Amygdala (tissue), 56 donors: ENCODE measurements around the gene ASPG.

ENCODE experiments used
- DNase-seq, 56 donors: peaks; one replicate each; lab custom pipeline; 2025; lab: John Stamatoyannopoulos, UW

Gene ASPG

GRCh38 chr14:104103061-104103445 is 17.6 kb downstream of the ASPG start:
- no peak for DNase-seq

GRCh38 chr14:104103446-104104075 is 18.1 kb downstream of the ASPG start:
- DNase-seq = no peak

- no peak for DNase-seq
Measured at GRCh38 chr14:104104076-104104901, 18.8 kb downstream of the ASPG start.

GRCh38 chr14:104105071-104105821 is 19.7 kb downstream of the ASPG start:
- no peak for DNase-seq

GRCh38 chr14:104105822-104106470 is 20.4 kb downstream of the ASPG start:
- no peak for DNase-seq

GRCh38 chr14:104106471-104106991 is 21.0 kb downstream of the ASPG start:
- DNase-seq = no peak

- DNase-seq = no peak
Measured at GRCh38 chr14:104107101-104107581, 21.6 kb downstream of the ASPG start.

GRCh38 chr14:104107611-104108569 is 22.4 kb downstream of the ASPG start:
- DNase-seq = no peak

GRCh38 chr14:104108570-104109541 is 23.4 kb downstream of the ASPG start:
- DNase-seq = no peak

GRCh38 chr14:104109731-104110361 is 24.3 kb downstream of the ASPG start:
- no peak for DNase-seq

- DNase-seq = no peak
Measured at GRCh38 chr14:104110491-104111209, 25.1 kb downstream of the ASPG start.

GRCh38 chr14:104111301-104112112 is 26.0 kb downstream of the ASPG start:
- DNase-seq = no peak

- no peak for DNase-seq
Measured at GRCh38 chr14:104112113-104112505, 26.6 kb downstream of the ASPG start.

GRCh38 chr14:104112609-104113571 is 27.4 kb downstream of the ASPG start:
- DNase-seq = no peak
